ENCODE data around the gene ABR. TPM values are rescaled to one million over a fixed set of nuclear protein-coding genes. Genes with fewer than 3 reads are reported as not detected.

ABR gene
- total and polyA plus RNA-seq, 2 of the 13 experiments (the other 11 are each of a cell fraction or from before 2014, with no cell fraction given): 12.4 to 40.4 TPM

DNA sequence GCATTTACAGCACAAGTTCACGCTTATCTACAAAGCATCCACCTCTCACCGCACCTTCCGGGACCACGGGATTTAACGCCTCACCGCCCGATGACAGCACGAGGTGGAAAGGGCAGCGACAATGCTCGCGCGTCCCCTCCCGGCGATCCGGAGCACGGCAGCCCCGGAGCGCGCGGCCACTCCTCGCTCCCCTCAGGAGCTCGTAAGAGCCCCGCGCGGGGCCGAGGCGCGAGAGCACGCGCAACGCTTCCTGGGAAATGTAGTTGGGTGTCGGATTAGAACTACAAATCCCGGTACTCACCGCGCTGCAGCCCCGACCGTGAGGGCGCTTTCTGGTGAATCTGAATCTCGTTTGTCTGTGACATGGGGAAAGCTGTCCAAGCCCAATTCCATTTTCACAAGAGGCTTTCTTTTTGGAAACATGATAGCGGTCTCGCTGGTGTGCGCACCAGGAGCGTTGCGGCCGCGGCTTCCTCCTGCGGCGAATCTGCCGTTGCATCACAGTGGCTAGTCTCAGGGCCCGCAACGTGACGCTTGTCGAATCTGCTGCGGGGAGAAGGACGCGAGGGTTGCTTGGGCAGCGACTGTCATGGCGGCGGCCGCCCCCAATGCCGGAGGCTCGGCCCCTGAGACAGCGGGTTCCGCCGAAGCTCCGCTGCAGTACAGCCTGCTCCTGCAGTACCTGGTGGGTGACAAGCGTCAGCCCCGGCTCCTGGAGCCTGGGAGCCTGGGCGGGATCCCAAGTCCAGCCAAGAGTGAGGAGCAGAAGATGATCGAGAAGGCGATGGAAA is 183.0 kb downstream of the ABR start, which contains the start of gene TIMM22 (continued):
- TF ChIP-seq, protein P1, sequence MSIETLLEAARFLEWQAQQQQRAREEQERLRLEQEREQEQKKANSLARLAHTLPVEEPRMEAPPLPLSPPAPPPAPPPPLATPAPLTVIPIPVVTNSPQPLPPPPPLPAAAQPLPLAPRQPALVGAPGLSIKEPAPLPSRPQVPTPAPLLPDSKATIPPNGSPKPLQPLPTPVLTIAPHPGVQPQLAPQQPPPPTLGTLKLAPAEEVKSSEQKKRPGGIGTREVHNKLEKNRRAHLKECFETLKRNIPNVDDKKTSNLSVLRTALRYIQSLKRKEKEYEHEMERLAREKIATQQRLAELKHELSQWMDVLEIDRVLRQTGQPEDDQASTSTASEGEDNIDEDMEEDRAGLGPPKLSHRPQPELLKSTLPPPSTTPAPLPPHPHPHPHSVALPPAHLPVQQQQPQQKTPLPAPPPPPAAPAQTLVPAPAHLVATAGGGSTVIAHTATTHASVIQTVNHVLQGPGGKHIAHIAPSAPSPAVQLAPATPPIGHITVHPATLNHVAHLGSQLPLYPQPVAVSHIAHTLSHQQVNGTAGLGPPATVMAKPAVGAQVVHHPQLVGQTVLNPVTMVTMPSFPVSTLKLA (IDR thresholded peaks at IDR 0.05): peak; percentile 77
- TF ChIP-seq ZNF703 (CRISPR knock-in tag; IDR thresholded peaks at IDR 0.05; ENCODE audit: borderline replicate concordance) (0 out of 2 replicates have a peak, but pooled peaks have one; percentile 85), HNF4A (CRISPR knock-in tag; IDR thresholded peaks at IDR 0.05) (peak; percentile 39; the same call in 1 of the 2 replicates), ZNF180 (CRISPR knock-in tag; IDR thresholded peaks at IDR 0.05; ENCODE audit: borderline replicate concordance, low read depth) (no peak; the same call in 1 of the 2 replicates), ZNF878 (CRISPR knock-in tag; IDR thresholded peaks at IDR 0.05) (peak; percentile 84; the same call in 1 of the 2 replicates), ZSCAN30 (CRISPR knock-in tag; IDR thresholded peaks at IDR 0.05) (0 out of 2 replicates have a peak, but pooled peaks have one; percentile 41), ZNF234 (CRISPR knock-in tag; conservative IDR thresholded peaks at IDR 0.05) (no peak; the same call in 1 of the 2 replicates), RAD21 (CRISPR knock-in tag; IDR thresholded peaks at IDR 0.05) (peak; percentile 98), SIN3B (IDR thresholded peaks at IDR 0.05; ENCODE audit: low read length) (peak; percentile 98), AGO1 (IDR thresholded peaks at IDR 0.05; ENCODE audit: low read depth, low read length, poor library complexity, severe bottlenecking) (peak; percentile 76), XRCC5 (optimal IDR thresholded peaks at IDR 0.05; ENCODE audit: low read length) (peak; percentile 44), CBX2 (IDR thresholded peaks at IDR 0.05; ENCODE audit: low read depth, low read length) (no peak), CBX2 (CRISPR knock-in tag; IDR thresholded peaks at IDR 0.05; ENCODE audit: low read depth) (no peak), ZNF251 (CRISPR knock-in tag; IDR thresholded peaks at IDR 0.05) (no peak), ZNF160 (CRISPR knock-in tag; IDR thresholded peaks at IDR 0.05) (peak; percentile 30; the same call in 1 of the 2 replicates), ZFP82 (CRISPR knock-in tag; IDR thresholded peaks at IDR 0.05; ENCODE audit: borderline replicate concordance) (no peak; the same call in 1 of the 2 replicates), ZNF101 (CRISPR knock-in tag; IDR thresholded peaks at IDR 0.05; ENCODE audit: borderline replicate concordance, low read depth) (0 out of 2 replicates have a peak, but pooled peaks have one; percentile 34), ZNF414 (CRISPR knock-in tag; IDR thresholded peaks at IDR 0.05) (peak; percentile 91), ZNF337 (CRISPR knock-in tag; IDR thresholded peaks at IDR 0.05; ENCODE audit: borderline replicate concordance, low read depth) (peak; percentile 83; the same call in 1 of the 2 replicates), SRF (IDR thresholded peaks at IDR 0.05; ENCODE audit: low read depth, low read length) (no peak), SP5 (CRISPR knock-in tag; IDR thresholded peaks at IDR 0.05; ENCODE audit: borderline replicate concordance, low read depth) (0 out of 2 replicates have a peak, but pooled peaks have one; percentile 50), ZNF124 (CRISPR knock-in tag; IDR thresholded peaks at IDR 0.05) (peak; percentile 90; the same call in 1 of the 2 replicates)
- TF ChIP-seq, protein P2, sequence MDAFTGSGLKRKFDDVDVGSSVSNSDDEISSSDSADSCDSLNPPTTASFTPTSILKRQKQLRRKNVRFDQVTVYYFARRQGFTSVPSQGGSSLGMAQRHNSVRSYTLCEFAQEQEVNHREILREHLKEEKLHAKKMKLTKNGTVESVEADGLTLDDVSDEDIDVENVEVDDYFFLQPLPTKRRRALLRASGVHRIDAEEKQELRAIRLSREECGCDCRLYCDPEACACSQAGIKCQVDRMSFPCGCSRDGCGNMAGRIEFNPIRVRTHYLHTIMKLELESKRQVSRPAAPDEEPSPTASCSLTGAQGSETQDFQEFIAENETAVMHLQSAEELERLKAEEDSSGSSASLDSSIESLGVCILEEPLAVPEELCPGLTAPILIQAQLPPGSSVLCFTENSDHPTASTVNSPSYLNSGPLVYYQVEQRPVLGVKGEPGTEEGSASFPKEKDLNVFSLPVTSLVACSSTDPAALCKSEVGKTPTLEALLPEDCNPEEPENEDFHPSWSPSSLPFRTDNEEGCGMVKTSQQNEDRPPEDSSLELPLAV (CRISPR knock-in tag; conservative IDR thresholded peaks at IDR 0.05; ENCODE audit: low read depth): no peak; the same call in 1 of the 2 replicates
- TF ChIP-seq, protein P3, sequence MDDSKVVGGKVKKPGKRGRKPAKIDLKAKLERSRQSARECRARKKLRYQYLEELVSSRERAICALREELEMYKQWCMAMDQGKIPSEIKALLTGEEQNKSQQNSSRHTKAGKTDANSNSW (CRISPR knock-in tag; IDR thresholded peaks at IDR 0.05; ENCODE audit: borderline replicate concordance): peak; percentile 24; the same call in 1 of the 2 replicates
